Stimulated activated CD4-positive, alpha-beta T cell treated with anti-CD3 and anti-CD28 coated beads, Interleukin-15, amount 100 ng/mL, for 1 hour (primary cell): ENCODE data around the gene ECE1.

Source experiments
- DNase-seq, 2 donors: peaks; one replicate each; pipeline ENCODE4 v3.0.0-alpha.2; 2020; ENCODE audit warnings: low read depth in 1 of 2, low spot score in 1 of 2

Gene ECE1

GRCh38 chr1:21325731-21326387 is 35.6 kb upstream of the ECE1 start:
- DNase-seq: no peak

- no peak for DNase-seq
Observed at GRCh38 chr1:21325231-21325718, 35.0 kb upstream of the ECE1 start.

- peak; percentile 33 to 66 for DNase-seq
Observed at GRCh38 chr1:21324368-21325141, 34.3 kb upstream of the ECE1 start.

- no peak for DNase-seq
Observed at GRCh38 chr1:21323091-21323490, 32.8 kb upstream of the ECE1 start.

- DNase-seq: no peak
Observed at GRCh38 chr1:21322681-21323016, 32.4 kb upstream of the ECE1 start.

GRCh38 chr1:21321963-21322680 is 31.9 kb upstream of the ECE1 start:
- DNase-seq: no peak

GRCh38 chr1:21320410-21321108 is 30.3 kb upstream of the ECE1 start:
- DNase-seq: no peak

GRCh38 chr1:21319447-21320407 is 29.5 kb upstream of the ECE1 start:
- no peak for DNase-seq

GRCh38 chr1:21318714-21319159 is 28.5 kb upstream of the ECE1 start:
- no peak for DNase-seq

GRCh38 chr1:21318057-21318713 is 27.9 kb upstream of the ECE1 start:
- no peak for DNase-seq

- no peak for DNase-seq
Observed at GRCh38 chr1:21317690-21318043, 27.4 kb upstream of the ECE1 start.

GRCh38 chr1:21317035-21317689 is 26.9 kb upstream of the ECE1 start:
- no peak for DNase-seq

- DNase-seq: no peak
Observed at GRCh38 chr1:21314743-21315396, 24.6 kb upstream of the ECE1 start.

GRCh38 chr1:21313886-21314721 is 23.8 kb upstream of the ECE1 start:
- DNase-seq: no peak

- DNase-seq: no peak
Observed at GRCh38 chr1:21313203-21313885, 23.1 kb upstream of the ECE1 start.

- no peak for DNase-seq
Observed at GRCh38 chr1:21312407-21312992, 22.2 kb upstream of the ECE1 start.

- no peak for DNase-seq
Observed at GRCh38 chr1:21311016-21311415, 20.8 kb upstream of the ECE1 start.
